ENCODE data around the gene PCYT2. TPM values are rescaled to one million over a fixed set of nuclear protein-coding genes. Genes with fewer than 3 reads are reported as not detected.

Gene PCYT2
- total and polyA plus RNA-seq, 9 of the 15 experiments (the other 6 are each of a cell fraction or from before 2014, with no cell fraction given): 0.92 to 134 (median 82.5) TPM

DNA sequence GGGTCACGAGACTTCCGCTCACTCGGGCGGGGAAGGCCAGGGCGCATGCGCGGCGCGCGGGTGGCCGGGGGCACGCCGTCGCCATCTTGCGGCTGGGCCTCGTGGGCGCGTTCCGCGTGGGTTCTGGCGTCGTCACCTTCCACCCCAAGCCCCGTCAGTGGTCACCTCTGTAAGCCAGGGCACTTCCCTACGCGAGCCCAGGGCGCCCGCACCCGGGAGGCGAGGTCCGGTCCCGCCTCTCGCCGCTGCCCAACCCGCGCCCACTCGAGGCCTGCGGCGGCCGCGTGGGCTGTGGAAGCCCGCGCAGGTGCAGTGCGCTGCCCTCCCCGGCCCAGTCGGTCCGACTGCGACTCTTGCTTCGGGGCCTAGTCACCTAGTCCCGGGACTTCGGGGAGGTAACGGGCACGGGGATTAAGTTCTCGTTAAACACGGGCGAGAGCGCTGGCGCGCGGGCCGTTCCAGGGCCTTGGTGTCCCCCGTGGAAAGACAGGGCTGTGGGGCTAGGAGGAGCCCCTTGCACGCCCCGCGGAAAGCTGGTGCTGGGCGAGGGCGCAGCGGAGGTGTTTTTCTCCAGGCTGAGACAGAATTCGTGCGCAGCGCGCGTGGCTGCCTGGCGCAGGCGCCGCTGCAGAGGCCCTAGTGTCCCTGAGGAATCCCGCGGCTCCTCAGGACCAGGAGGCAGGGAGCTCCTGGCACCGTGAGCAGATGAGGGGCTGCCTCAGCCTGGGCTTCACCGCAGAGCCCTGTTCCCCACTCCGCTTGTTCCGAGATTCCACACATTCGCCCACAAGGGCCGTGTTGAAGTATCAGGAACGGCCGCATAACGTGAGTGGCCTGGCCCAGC, 39.6 kb downstream of the PCYT2 start (continued):
- TF ChIP-seq PHF8 (IDR thresholded peaks at IDR 0.05; ENCODE audit: borderline replicate concordance, low read length) (peak; percentile 68), ZNF717 (CRISPR knock-in tag; IDR thresholded peaks at IDR 0.05) (no peak), CBFA2T2 (conservative IDR thresholded peaks at IDR 0.05) (no peak), HCFC1 (IDR thresholded peaks at IDR 0.05; ENCODE audit: low read depth, low read length) (peak; percentile 68), MECOM (CRISPR knock-in tag; IDR thresholded peaks at IDR 0.05) (no peak), RHOXF2B (CRISPR knock-in tag; conservative IDR thresholded peaks at IDR 0.05) (no peak), WHSC1 (IDR thresholded peaks at IDR 0.05; ENCODE audit: low read length) (no peak), RB1 (IDR thresholded peaks at IDR 0.05; ENCODE audit: low read depth) (peak; percentile 84), SAFB (IDR thresholded peaks at IDR 0.05; ENCODE audit: borderline replicate concordance, low read depth, low read length) (peak; percentile 100), TOE1 (IDR thresholded peaks at IDR 0.05; ENCODE audit: borderline replicate concordance) (peak; percentile 89; the same call in 1 of the 2 replicates), TOE1 (CRISPR knock-in tag; IDR thresholded peaks at IDR 0.05; ENCODE audit: borderline replicate concordance, low read depth) (no peak), ZNF436 (CRISPR knock-in tag; IDR thresholded peaks at IDR 0.05) (no peak), MTA3 (IDR thresholded peaks at IDR 0.05; ENCODE audit: borderline replicate concordance) (peak; percentile 97), NR2C2 (CRISPR knock-in tag; IDR thresholded peaks at IDR 0.05) (peak; percentile 71; the same call in 1 of the 2 replicates), NR2C2 (tag; IDR thresholded peaks at IDR 0.05) (peak; percentile 94), ZNF57 (CRISPR knock-in tag; IDR thresholded peaks at IDR 0.05) (no peak), PRMT5 (CRISPR knock-in tag; IDR thresholded peaks at IDR 0.05) (no peak), CBFB (CRISPR knock-in tag; IDR thresholded peaks at IDR 0.05) (no peak), XRCC3 (IDR thresholded peaks at IDR 0.05) (no peak)
- TF ChIP-seq, protein P1, sequence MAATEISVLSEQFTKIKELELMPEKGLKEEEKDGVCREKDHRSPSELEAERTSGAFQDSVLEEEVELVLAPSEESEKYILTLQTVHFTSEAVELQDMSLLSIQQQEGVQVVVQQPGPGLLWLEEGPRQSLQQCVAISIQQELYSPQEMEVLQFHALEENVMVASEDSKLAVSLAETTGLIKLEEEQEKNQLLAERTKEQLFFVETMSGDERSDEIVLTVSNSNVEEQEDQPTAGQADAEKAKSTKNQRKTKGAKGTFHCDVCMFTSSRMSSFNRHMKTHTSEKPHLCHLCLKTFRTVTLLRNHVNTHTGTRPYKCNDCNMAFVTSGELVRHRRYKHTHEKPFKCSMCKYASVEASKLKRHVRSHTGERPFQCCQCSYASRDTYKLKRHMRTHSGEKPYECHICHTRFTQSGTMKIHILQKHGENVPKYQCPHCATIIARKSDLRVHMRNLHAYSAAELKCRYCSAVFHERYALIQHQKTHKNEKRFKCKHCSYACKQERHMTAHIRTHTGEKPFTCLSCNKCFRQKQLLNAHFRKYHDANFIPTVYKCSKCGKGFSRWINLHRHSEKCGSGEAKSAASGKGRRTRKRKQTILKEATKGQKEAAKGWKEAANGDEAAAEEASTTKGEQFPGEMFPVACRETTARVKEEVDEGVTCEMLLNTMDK (IDR thresholded peaks at IDR 0.05; ENCODE audit: borderline replicate concordance, insufficient read depth, low read depth, low read length, poor library complexity, severe bottlenecking): peak; percentile 3
- TF ChIP-seq, protein P2, sequence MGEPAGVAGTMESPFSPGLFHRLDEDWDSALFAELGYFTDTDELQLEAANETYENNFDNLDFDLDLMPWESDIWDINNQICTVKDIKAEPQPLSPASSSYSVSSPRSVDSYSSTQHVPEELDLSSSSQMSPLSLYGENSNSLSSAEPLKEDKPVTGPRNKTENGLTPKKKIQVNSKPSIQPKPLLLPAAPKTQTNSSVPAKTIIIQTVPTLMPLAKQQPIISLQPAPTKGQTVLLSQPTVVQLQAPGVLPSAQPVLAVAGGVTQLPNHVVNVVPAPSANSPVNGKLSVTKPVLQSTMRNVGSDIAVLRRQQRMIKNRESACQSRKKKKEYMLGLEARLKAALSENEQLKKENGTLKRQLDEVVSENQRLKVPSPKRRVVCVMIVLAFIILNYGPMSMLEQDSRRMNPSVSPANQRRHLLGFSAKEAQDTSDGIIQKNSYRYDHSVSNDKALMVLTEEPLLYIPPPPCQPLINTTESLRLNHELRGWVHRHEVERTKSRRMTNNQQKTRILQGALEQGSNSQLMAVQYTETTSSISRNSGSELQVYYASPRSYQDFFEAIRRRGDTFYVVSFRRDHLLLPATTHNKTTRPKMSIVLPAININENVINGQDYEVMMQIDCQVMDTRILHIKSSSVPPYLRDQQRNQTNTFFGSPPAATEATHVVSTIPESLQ (CRISPR knock-in tag; IDR thresholded peaks at IDR 0.05): peak; percentile 83
- TF ChIP-seq, protein P3, sequence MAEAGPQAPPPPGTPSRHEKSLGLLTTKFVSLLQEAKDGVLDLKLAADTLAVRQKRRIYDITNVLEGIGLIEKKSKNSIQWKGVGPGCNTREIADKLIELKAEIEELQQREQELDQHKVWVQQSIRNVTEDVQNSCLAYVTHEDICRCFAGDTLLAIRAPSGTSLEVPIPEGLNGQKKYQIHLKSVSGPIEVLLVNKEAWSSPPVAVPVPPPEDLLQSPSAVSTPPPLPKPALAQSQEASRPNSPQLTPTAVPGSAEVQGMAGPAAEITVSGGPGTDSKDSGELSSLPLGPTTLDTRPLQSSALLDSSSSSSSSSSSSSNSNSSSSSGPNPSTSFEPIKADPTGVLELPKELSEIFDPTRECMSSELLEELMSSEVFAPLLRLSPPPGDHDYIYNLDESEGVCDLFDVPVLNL (CRISPR knock-in tag; IDR thresholded peaks at IDR 0.05; ENCODE audit: low read depth): 0 out of 2 replicates have a peak, but pooled peaks have one; percentile 81
- TF ChIP-seq, protein P4, sequence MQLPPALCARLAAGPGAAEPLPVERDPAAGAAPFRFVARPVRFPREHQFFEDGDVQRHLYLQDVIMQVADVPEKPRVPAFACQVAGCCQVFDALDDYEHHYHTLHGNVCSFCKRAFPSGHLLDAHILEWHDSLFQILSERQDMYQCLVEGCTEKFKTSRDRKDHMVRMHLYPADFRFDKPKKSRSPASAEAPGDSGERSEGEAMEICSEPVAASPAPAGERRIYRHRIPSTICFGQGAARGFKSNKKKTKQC (CRISPR knock-in tag; IDR thresholded peaks at IDR 0.05): peak; percentile 91
